Natural killer cell (primary cell): ENCODE results near the gene PRPF38B. TPM values are rescaled to one million over a fixed set of nuclear protein-coding genes. Genes with fewer than 3 reads are reported as not detected.

Experiments used
- ATAC-seq, 3 donors: fragments of 150-1000 bp in 2 of 3; fragments of 200-7000 bp in 1 of 3; cut with Tn5 transposase; 1 replicate in 1 of 3; 2 replicates in 2 of 3; pipeline ENCODE4 v1.10.0; 2021; ENCODE audit warnings: mild to moderate bottlenecking in 2 of 3, moderate library complexity in 2 of 3
- DNase-seq, 2 donors: peaks; one replicate each; pipeline versions ENCODE4 v3.0.0 to v3.0.0-alpha.2; 2013 to 2021; ENCODE audit warnings: mixed read lengths in 1 of 2
- H3K27ac ChIP-seq: one replicate; pipeline ENCODE4 v1.5.1; 2013; ENCODE audit warnings: mild to moderate bottlenecking, low read length
- H3K27me3 ChIP-seq: one replicate; pipeline ENCODE4 v1.6.1; 2013; ENCODE audit warnings: low read length; ENCODE audit not compliant: control insufficient read depth, insufficient read depth
- H3K36me3 ChIP-seq: one replicate; pipeline ENCODE4 v1.6.1; 2013; ENCODE audit warnings: low read length; ENCODE audit not compliant: control insufficient read depth, insufficient read depth
- H3K4me1 ChIP-seq: one replicate; pipeline ENCODE4 v1.6.1; 2013; ENCODE audit warnings: low read length; ENCODE audit not compliant: control insufficient read depth, insufficient read depth
- H3K4me3 ChIP-seq: one replicate; pipeline ENCODE4 v1.5.1; 2013; ENCODE audit warnings: low read length
- H3K9me3 ChIP-seq: one replicate; pipeline ENCODE4 v1.6.1; 2013; ENCODE audit warnings: low read length; ENCODE audit not compliant: control insufficient read depth, insufficient read depth
- H3K27ac Mint-ChIP-seq, 2 donors: one replicate each; pipeline ENCODE4 v1.8.0; 2022; ENCODE audit warnings: mild to moderate bottlenecking in 2 of 2, mixed read lengths in 2 of 2, moderate library complexity in 1 of 2
- H3K27me3 Mint-ChIP-seq, 2 donors: one replicate each; pipeline ENCODE4 v1.8.0; 2022; ENCODE audit warnings: low read depth in 2 of 2, mixed read lengths in 2 of 2
- H3K36me3 Mint-ChIP-seq: one replicate; pipeline ENCODE4 v1.8.0; 2022; ENCODE audit warnings: mixed read lengths
- H3K4me1 Mint-ChIP-seq, 2 donors: one replicate each; pipeline ENCODE4 v1.8.0; 2022; ENCODE audit warnings: mixed read lengths in 2 of 2
- H3K4me3 Mint-ChIP-seq: one replicate; pipeline ENCODE4 v1.8.0; 2022; ENCODE audit warnings: mild to moderate bottlenecking, moderate library complexity, mixed read lengths
- H3K9me3 Mint-ChIP-seq, 2 donors: one replicate each; pipeline ENCODE4 v1.8.0; 2022; ENCODE audit warnings: mixed read lengths in 2 of 2
- CTCF ChIP-seq: fragments of 200-600 bp; IDR thresholded peaks from one replicate; pipeline ENCODE4 v1.8.0; 2022; ENCODE audit warnings: antibody characterized with exemption
- WGBS: methylation state at CpG from one replicate; pipeline ENCODE4 v1.1.7; 2013; ENCODE audit warnings: missing lambda C conversion rate; ENCODE audit not compliant: insufficient coverage; 5-methylcytosine and 5-hydroxymethylcytosine counted together
- intact Hi-C: fragments of 100-400 bp; cut with micrococcal nuclease; formaldehyde crosslinking; loops from one replicate; pipeline ENCODE4 v1.14.2; 2022
- total RNA-seq, 4 donors: library from RNA; stranded (reverse); fragments of 120-200 nt in 1 of 4; gene quantifications; one replicate each; pipeline versions ENCODE4 v1.2.3 to v1.2.4, GENCODE V29; 2013 to 2022

The PRPF38B gene
- total RNA-seq, 3 donors from 2014 or later (not counting 1 experiment from before 2014, with no cell fraction given) = 115 to 158 (median 156) TPM

- no peak overlapping the region for H3K4me3 Mint-ChIP-seq
- no peak for TF ChIP-seq CTCF
- H3K9me3 ChIP-seq = no peaks in the 10 kb centered on the region
- H3K4me1 Mint-ChIP-seq = peaks cover 16% of the 10 kb centered on the region in 2 donors
- no peaks in the 10 kb centered on the region for H3K27me3 ChIP-seq
- DNase-seq (no peak), ATAC-seq (no peak)
- no peak overlapping the region for H3K4me3 ChIP-seq
- H3K4me1 ChIP-seq = peaks cover 5% of the 10 kb centered on the region
- H3K36me3 Mint-ChIP-seq = no peaks in the 10 kb centered on the region
- H3K36me3 ChIP-seq = no peaks in the 10 kb centered on the region
- no peaks in the 10 kb centered on the region for H3K9me3 Mint-ChIP-seq
- 93% methylated on average over 1 of the region's 2 CpGs for WGBS
- no peaks in the 10 kb centered on the region for H3K27me3 Mint-ChIP-seq
- intact Hi-C loops = no loop called here
- H3K27ac Mint-ChIP-seq = no peak overlapping the region
- H3K27ac ChIP-seq = no peak overlapping the region
Measured at GRCh38 chr1:108686614-108687313, 5.3 kb upstream of the PRPF38B start.

- Mint-ChIP-seq H3K4me1 (peaks cover 47 to 49% of the 10 kb centered on the region in 2 donors), H3K27me3 (no peaks in the 10 kb centered on the region), H3K36me3 (no peaks in the 10 kb centered on the region), H3K27ac (peak overlapping the region; percentile 98 to 100), H3K4me3 (peak overlapping the region; percentile 97), H3K9me3 (no peaks in the 10 kb centered on the region)
- H3K4me1 ChIP-seq = peaks cover 15% of the 10 kb centered on the region
- H3K27me3 ChIP-seq = no peaks in the 10 kb centered on the region
- ATAC-seq (peak in 1 of 3 donors; percentile 1), DNase-seq (no peak)
- peak overlapping the region; percentile 99 for H3K27ac ChIP-seq
- intact Hi-C loops = loop anchor here (5.0 kb wide), 2 partner anchors 129 to 271 kb away; partner anchors contain the start of genes CLCC1 and EEIG2
- H3K9me3 ChIP-seq = no peaks in the 10 kb centered on the region
- WGBS = 8% methylated on average over 9 of the region's 12 CpGs
- no peak for TF ChIP-seq CTCF
- peaks cover 10% of the 10 kb centered on the region for H3K36me3 ChIP-seq
- peak overlapping the region; percentile 86 for H3K4me3 ChIP-seq
Measured at GRCh38 chr1:108691128-108691941, 775 bp upstream of the PRPF38B start.

DNA sequence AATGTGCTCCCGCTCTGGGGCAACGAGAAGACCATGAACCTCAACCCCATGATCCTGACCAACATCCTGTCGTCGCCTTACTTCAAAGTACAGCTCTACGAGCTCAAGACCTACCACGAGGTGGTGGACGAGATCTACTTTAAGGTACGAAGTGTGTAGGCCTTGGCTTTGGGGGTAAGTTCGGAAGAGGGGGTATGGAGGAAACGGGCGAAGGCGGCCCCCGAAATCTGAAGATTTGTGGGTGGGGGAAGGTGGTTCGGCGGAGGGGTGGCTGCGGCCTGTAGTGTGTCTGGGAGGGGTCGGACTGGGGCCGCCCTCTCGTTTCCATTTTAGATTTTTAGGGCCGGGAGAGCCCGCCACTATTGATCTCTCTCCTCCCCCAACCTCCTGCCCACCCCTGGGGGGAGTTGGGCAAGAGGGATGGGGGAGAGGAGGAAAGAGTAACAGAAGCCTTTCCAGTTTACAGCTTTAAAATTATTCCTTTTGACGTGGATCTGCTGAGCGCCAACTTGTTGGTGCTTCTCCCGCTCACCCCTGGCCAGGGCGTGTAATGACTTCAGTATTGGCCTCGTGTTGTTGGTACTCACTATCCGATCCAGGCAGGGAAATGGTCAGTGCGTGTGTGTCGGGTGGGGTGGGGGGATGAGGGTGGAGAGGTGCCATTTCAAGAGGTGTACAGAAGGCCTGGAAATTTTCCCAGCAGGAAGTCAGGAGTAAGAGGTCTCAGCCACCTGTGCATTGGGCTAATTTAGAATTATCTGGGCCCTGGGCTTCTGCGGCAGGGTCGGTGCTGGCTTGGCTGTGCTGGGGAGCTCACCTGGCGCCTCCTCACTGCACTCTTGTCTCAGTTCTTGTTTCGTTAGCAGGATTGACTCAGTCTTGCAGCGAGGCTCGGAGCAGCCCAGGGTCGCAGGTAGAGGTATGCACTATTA, 880 bp downstream of the PRPF38B start:
- peaks cover 15% of the 10 kb centered on the region for H3K4me1 ChIP-seq
- peak overlapping the region; percentile 86 for H3K4me3 ChIP-seq
- H3K27ac Mint-ChIP-seq = peak overlapping the region; percentile 98 to 100
- no peaks in the 10 kb centered on the region for H3K27me3 Mint-ChIP-seq
- peak; percentile 68 to 89 (median 79) for ATAC-seq
- H3K9me3 ChIP-seq = no peaks in the 10 kb centered on the region
- intact Hi-C loops = loop anchor here (1.0 to 5.0 kb wide), 10 partner anchors 16 to 348 kb away; partner anchors contain the start of genes CLCC1, EEIG2 and HENMT1
- H3K36me3 Mint-ChIP-seq = peaks cover 7% of the 10 kb centered on the region
- no peaks in the 10 kb centered on the region for H3K27me3 ChIP-seq
- DNase-seq = peak in 1 of 2 donors; percentile 95
- peaks cover 27% of the 10 kb centered on the region for H3K36me3 ChIP-seq
- no peaks in the 10 kb centered on the region for H3K9me3 Mint-ChIP-seq
- peak; percentile 27 for TF ChIP-seq CTCF
- peak overlapping the region; percentile 99 for H3K27ac ChIP-seq
- peak overlapping the region; percentile 97 for H3K4me3 Mint-ChIP-seq
- under 1% methylated on average over 29 of the region's 36 CpGs for WGBS
- peaks cover 53 to 62% of the 10 kb centered on the region in 2 donors for H3K4me1 Mint-ChIP-seq
